HepG2 (cell line): Measurements from ENCODE around the gene MOGAT3. TPM values are rescaled to one million over a fixed set of nuclear protein-coding genes. Genes with fewer than 3 reads are reported as not detected.

Source experiments
- AKAP8 ChIP-seq: sonication (generic); formaldehyde crosslinking; IDR thresholded peaks from 2 replicates; pipeline ENCODE4 v1.5.1; 2020; ENCODE audit warnings: mild to moderate bottlenecking, missing genetic modification reagents
- ARHGAP35 ChIP-seq: sonication (generic); formaldehyde crosslinking; IDR thresholded peaks from 2 replicates; pipeline ENCODE4 v1.9.0; 2022; ENCODE audit warnings: mild to moderate bottlenecking, inconsistent platforms, moderate library complexity, missing genetic modification reagents, borderline replicate concordance
- ATF7 ChIP-seq, 2 experiments: fragments of 450-650 bp in 1 of 2; sonication (generic) in 1 of 2; formaldehyde crosslinking in 1 of 2; IDR thresholded peaks; 2 replicates each; pipeline versions ENCODE4 v1.4.0 to v1.6.1; 2016 to 2020; ENCODE audit warnings: antibody characterized with exemption in 1 of 2, mild to moderate bottlenecking in 1 of 2, missing genetic modification reagents in 1 of 2
- BRD4 ChIP-seq: sonication (generic); formaldehyde crosslinking; IDR thresholded peaks from 2 replicates; pipeline ENCODE4 v1.4.0; 2020; ENCODE audit warnings: missing genetic modification reagents
- E2F1 ChIP-seq: sonication (generic); formaldehyde crosslinking; IDR thresholded peaks from 2 replicates; pipeline ENCODE4 v1.5.0; 2020; ENCODE audit warnings: missing genetic modification reagents
- HES4 ChIP-seq: sonication (generic); formaldehyde crosslinking; IDR thresholded peaks from 2 replicates; pipeline ENCODE4 v1.9.0; 2021; ENCODE audit warnings: mild to moderate bottlenecking, missing genetic modification reagents, borderline replicate concordance
- KDM5B ChIP-seq: sonication (generic); formaldehyde crosslinking; IDR thresholded peaks from 2 replicates; pipeline ENCODE4 v1.4.0; 2020; ENCODE audit warnings: missing genetic modification reagents, mild to moderate bottlenecking, borderline replicate concordance
- KMT2B ChIP-seq: IDR thresholded peaks from 2 replicates; pipeline ENCODE4 v1.6.1; 2016; ENCODE audit warnings: missing genetic modification reagents, missing compliant biosample characterization
- MIER2 ChIP-seq: IDR thresholded peaks from 2 replicates; pipeline ENCODE4 v1.6.1; 2016; ENCODE audit warnings: missing biosample characterization, missing genetic modification reagents
- NBN ChIP-seq: fragments of 450-650 bp; conservative IDR thresholded peaks from 2 replicates; pipeline ENCODE4 v1.6.1; 2017
- NFE2L1 ChIP-seq: sonication (generic); formaldehyde crosslinking; IDR thresholded peaks from 2 replicates; pipeline ENCODE4 v1.4.0; 2020; ENCODE audit warnings: missing genetic modification reagents, mild to moderate bottlenecking, borderline replicate concordance
- PRDM15 ChIP-seq: sonication (generic); formaldehyde crosslinking; IDR thresholded peaks from 2 replicates; pipeline ENCODE4 v1.4.0; 2020; ENCODE audit warnings: missing genetic modification reagents
- PRDM4 ChIP-seq: sonication (generic); formaldehyde crosslinking; IDR thresholded peaks from 2 replicates; pipeline ENCODE4 v1.9.0; 2021; ENCODE audit warnings: missing genetic modification reagents, borderline replicate concordance
- SIN3B ChIP-seq: fragments of 150-350 bp; IDR thresholded peaks from 2 replicates; pipeline ENCODE4 v1.6.1; 2014; ENCODE audit warnings: low read length
- SMYD3 ChIP-seq: sonication (generic); formaldehyde crosslinking; IDR thresholded peaks from 2 replicates; pipeline ENCODE4 v1.8.1; 2023; ENCODE audit warnings: mild to moderate bottlenecking, missing genetic modification reagents
- ZBTB44 ChIP-seq: sonication (generic); formaldehyde crosslinking; IDR thresholded peaks from 2 replicates; pipeline ENCODE4 v1.4.0; 2020; ENCODE audit warnings: missing genetic modification reagents
- ZNF10 ChIP-seq: sonication (generic); formaldehyde crosslinking; IDR thresholded peaks from 2 replicates; pipeline ENCODE4 v1.4.0; 2020; ENCODE audit warnings: mild to moderate bottlenecking, low read depth, missing genetic modification reagents, borderline replicate concordance
- ZNF468 ChIP-seq: sonication (generic); formaldehyde crosslinking; IDR thresholded peaks from 2 replicates; pipeline ENCODE4 v1.8.0; 2022; ENCODE audit warnings: mild to moderate bottlenecking, moderate library complexity, missing genetic modification reagents
- ZNF740 ChIP-seq: sonication (generic); formaldehyde crosslinking; IDR thresholded peaks from 2 replicates; pipeline ENCODE4 v1.4.0; 2020; ENCODE audit warnings: missing genetic modification reagents
- polyA plus RNA-seq, 8 experiments: library from polyadenylated mRNA; depleted of rRNA in 3 of 8; stranded (reverse) in 7 of 8; unstranded in 1 of 8; fragments of >200 nt; fragmentation: Illumina TruSeq in 4 of 8; extraction: Trizol in 4 of 8; gene quantifications; 2 replicates each; pipeline versions ENCODE4 v1.2.1 to v1.2.3, GENCODE V29; 2011 to 2016; ENCODE audit warnings: low read depth in 4 of 8, missing spikeins in 1 of 8, mixed read lengths in 1 of 8; ENCODE audit not compliant: insufficient read depth in 1 of 8
- total RNA-seq, 5 experiments: library from RNA; depleted of rRNA; stranded (reverse); fragments of >200 nt; fragmentation: Illumina TruSeq; extraction: Trizol; gene quantifications; 2 replicates each; pipeline ENCODE4 v1.2.3, GENCODE V29; 2016; ENCODE audit warnings: low read depth in 1 of 5

MOGAT3 gene
- total and polyA plus RNA-seq, 2 of the 13 experiments (the other 11 are each of a cell fraction or from before 2014, with no cell fraction given), result 22.5 to 30.5 TPM

GRCh38 chr7:101165075-101165957 lies 35.5 kb downstream of the MOGAT3 start, which contains the start of gene VGF (continued):
- TF ChIP-seq SIN3B (0 out of 2 replicates have a peak, but pooled peaks have one; percentile 48), KMT2B (CRISPR knock-in tag) (peak; percentile 90), ZNF10 (CRISPR knock-in tag) (no peak), ARHGAP35 (CRISPR knock-in tag) (peak; percentile 94), SMYD3 (CRISPR knock-in tag) (peak; percentile 97; the same call in 1 of the 2 replicates), NBN (no peak), PRDM4 (CRISPR knock-in tag) (peak; percentile 96), KDM5B (CRISPR knock-in tag) (peak; percentile 99), MIER2 (peak; percentile 100), NFE2L1 (no peak; the same call in 1 of the 2 replicates), PRDM15 (peak; percentile 84), AKAP8 (CRISPR knock-in tag) (peak; percentile 96), ZBTB44 (peak; percentile 99), ZNF468 (CRISPR knock-in tag) (peak; percentile 97), E2F1 (CRISPR knock-in tag) (peak; percentile 82), BRD4 (CRISPR knock-in tag) (no peak), ATF7 (IDR thresholded peaks at IDR 0.05) (peak; percentile 44; the same call in 1 of the 2 replicates), ATF7 (CRISPR knock-in tag; IDR thresholded peaks at IDR 0.05) (peak; percentile 78; the same call in 1 of the 2 replicates), HES4 (peak; percentile 100), ZNF740 (peak; percentile 76)
